Astrocyte of the cerebellum (primary cell): ENCODE data around the gene PTPRC.

Source experiments
- DNase-seq: peaks from one replicate; pipeline ENCODE4 v3.0.0-alpha.2; 2011; ENCODE audit warnings: low read depth
- H3K4me3 ChIP-seq: 2 replicates; pipeline ENCODE4 v1.5.1; 2011; ENCODE audit warnings: mild to moderate bottlenecking, low read depth, low read length, moderate library complexity
- in situ Hi-C: cut with HindIII; loops from 2 replicates; pipeline ENCODE4 v1.10.0; 2017; ENCODE audit warnings: low sequenced_read_pairs
- TF ChIP-seq, protein P1 (sequence below): IDR thresholded peaks from 2 replicates; pipeline ENCODE4 v1.5.1; 2012; ENCODE audit warnings: low read length, low read depth, moderate library complexity, mild to moderate bottlenecking; ENCODE audit errors: missing control alignments

PTPRC gene

DNA sequence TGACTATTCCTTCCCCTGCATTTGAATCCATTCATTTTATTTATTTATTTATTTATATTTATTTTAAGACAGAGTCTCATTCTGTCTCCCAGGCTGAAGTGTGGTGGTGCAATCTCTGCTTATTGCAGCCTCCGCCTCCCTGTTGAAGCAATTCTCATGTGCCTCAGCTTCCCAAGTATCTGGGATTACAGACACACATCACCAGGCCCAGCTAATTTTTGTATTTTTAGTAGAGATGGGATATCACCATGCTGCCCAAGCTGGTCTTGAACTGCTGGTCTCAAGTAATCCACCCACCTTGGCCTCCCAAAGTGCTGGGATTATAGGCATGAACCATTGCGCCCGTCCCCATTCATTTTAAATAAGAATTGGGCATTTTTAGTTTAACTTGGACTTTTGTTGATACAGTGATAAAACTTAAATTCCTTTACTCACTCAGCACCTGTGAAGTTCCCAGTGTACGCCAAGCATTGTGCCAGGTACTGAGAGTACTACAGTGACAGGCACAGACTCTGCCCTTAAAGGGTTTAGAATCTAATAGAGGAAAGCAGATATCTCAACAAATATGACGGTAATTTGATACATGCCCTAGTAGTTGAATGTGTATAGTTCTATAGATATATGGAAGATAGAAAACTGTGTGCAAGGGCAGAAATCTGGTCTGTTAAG, 90.5 kb downstream of the PTPRC start:
- in situ Hi-C loops = no loop called here
- DNase-seq = no peak
- TF ChIP-seq, protein P1, sequence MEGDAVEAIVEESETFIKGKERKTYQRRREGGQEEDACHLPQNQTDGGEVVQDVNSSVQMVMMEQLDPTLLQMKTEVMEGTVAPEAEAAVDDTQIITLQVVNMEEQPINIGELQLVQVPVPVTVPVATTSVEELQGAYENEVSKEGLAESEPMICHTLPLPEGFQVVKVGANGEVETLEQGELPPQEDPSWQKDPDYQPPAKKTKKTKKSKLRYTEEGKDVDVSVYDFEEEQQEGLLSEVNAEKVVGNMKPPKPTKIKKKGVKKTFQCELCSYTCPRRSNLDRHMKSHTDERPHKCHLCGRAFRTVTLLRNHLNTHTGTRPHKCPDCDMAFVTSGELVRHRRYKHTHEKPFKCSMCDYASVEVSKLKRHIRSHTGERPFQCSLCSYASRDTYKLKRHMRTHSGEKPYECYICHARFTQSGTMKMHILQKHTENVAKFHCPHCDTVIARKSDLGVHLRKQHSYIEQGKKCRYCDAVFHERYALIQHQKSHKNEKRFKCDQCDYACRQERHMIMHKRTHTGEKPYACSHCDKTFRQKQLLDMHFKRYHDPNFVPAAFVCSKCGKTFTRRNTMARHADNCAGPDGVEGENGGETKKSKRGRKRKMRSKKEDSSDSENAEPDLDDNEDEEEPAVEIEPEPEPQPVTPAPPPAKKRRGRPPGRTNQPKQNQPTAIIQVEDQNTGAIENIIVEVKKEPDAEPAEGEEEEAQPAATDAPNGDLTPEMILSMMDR = no peak
- no peak overlapping the region for H3K4me3 ChIP-seq

DNA sequence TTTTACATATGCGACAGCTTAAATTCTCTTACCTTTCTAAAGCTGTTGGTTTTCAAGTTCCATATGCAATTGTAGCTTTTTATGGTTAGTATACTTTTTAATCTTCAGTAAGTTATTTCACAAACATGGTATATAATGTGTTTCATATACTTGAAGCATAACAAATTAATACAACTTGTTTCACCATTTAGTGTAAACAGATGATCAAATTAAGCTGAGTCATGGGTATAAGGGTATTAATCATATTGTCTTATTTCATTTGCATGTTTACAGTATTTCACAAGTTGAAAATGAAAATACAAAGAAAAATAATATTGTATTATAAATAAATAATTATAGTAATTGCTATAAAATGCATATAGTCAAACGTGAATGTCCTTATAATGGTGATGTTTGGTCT, 92.1 kb downstream of the PTPRC start:
- TF ChIP-seq, protein P1 = no peak
- H3K4me3 ChIP-seq = no peak overlapping the region
- in situ Hi-C loops = no loop called here
- DNase-seq = no peak

DNA sequence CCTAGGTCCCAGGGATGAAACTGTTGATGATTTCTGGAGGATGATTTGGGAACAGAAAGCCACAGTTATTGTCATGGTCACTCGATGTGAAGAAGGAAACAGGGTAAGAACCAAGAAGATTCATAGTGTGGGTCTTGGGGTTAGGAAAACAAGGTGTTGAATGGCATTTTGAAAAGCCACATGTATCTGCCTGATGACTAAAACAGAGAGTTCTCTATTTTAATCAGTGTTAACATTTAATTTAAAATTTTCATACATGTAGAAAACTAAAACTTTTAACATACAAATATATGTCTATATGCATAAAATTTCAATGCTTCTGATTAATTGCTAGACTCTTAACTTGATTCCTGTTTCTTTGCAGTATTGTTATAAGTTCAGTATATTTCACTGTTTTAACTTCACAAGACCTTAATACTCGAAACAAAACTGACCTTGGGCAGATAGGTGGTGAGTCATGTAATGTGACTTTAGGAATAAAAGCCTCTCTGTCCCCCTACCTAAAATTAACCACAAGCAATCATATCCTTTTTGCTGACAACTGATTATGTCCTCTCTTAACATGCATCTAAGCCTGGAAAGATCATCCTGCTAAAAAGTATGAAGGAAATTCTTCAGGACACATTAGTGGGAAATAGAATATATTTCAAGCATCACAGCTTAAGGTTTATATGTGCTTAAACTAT, 95.6 kb downstream of the PTPRC start:
- no peak for DNase-seq
- in situ Hi-C loops = no loop called here
- TF ChIP-seq, protein P1 = no peak
- H3K4me3 ChIP-seq = no peak overlapping the region

DNA sequence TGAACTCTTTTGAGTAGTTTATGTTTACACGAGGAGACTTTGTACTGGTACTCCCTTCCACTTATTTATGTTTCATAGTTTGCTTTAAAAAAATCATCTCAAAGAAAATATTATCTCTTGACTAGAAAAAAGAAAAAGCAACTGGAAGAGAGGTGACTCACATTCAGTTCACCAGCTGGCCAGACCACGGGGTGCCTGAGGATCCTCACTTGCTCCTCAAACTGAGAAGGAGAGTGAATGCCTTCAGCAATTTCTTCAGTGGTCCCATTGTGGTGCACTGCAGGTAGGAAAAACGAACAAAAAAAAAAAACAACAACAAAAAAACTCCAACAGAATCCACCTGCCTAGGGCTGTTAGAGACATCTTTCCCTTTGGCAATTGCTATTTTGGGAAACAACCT, 102.9 kb downstream of the PTPRC start:
- no peak overlapping the region for H3K4me3 ChIP-seq
- in situ Hi-C loops = no loop called here
- DNase-seq = no peak
- TF ChIP-seq, protein P1 = no peak

DNA sequence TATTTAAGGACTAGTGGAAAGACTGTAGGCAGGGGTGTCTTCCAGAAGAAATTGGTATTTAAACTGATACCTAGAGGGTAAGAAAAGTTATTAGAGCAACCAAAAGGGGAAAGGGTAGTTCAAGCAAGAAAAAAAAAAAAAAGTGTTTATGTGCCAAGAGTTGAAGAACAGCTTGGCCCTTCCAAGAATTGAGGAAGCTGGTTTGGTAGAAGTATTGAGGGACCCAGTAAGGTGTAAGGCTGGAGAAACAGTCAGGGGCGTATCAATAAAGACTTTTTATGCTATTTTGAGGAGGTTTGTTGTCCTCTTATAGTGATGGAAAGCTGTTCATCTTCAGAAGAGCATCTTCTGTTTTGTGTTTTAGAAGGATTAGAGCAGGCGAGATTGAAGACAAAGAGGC, 108.3 kb downstream of the PTPRC start:
- TF ChIP-seq, protein P1 = no peak
- in situ Hi-C loops = no loop called here

DNA sequence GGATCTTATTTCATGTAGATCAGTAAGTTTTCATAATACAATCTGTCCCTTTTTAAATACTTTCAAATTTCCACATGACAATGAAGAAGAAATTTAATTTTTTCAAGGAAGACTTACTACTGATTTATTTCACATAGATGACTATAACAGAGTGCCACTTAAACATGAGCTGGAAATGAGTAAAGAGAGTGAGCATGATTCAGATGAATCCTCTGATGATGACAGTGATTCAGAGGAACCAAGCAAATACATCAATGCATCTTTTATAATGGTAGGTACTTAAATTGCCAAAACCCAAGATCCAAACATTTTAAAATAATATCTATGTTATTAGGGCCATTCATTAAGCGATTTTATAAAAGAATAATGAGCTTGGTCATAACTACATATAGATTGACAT, 110.4 kb downstream of the PTPRC start:
- in situ Hi-C loops = no loop called here
- H3K4me3 ChIP-seq = no peak overlapping the region
- DNase-seq = no peak
- TF ChIP-seq, protein P1 = no peak

More for the DNA sequence above, 108.3 kb downstream of the PTPRC start:
- no peak for DNase-seq
- no peak overlapping the region for H3K4me3 ChIP-seq
